PC-9 (cell line): ENCODE measurements around the gene TCEA3. TPM values are rescaled to one million over a fixed set of nuclear protein-coding genes. Genes with fewer than 3 reads are reported as not detected.

Experiments
- BruUV-seq: library from RNA; stranded (reverse); fragments of 400-500 nt; replicated peaks from 2 replicates; lab custom pipeline; 2021; lab: Mats Ljungman, UMichigan
- CTCF ChIA-PET: fragments of 300-600 bp; sonication (Branson Sonifier 250); formaldehyde crosslinking; loops from one replicate; lab custom pipeline; 2022; ENCODE audit warnings: antibody characterized with exemption; lab: Charles Lee
- POLR2A ChIA-PET: fragments of 300-600 bp; sonication (Branson Sonifier 250); formaldehyde crosslinking; loops from one replicate; lab custom pipeline; 2022; ENCODE audit warnings: antibody characterized with exemption; ENCODE audit not compliant: unreplicated experiment; lab: Charles Lee
- DNase-seq, 2 experiments: peaks; one replicate each; pipeline versions ENCODE4 v3.0.0 to v3.0.0-alpha.2; 2015 to 2022; ENCODE audit warnings: mixed read lengths in 1 of 2
- H2AFZ ChIP-seq: fragments of 200-600 bp; sonication (generic); 2 replicates; pipeline ENCODE4 v1.8.1; 2017; ENCODE audit warnings: antibody characterized with exemption
- H3F3A ChIP-seq: fragments of 200-600 bp; sonication (generic); 2 replicates; pipeline ENCODE4 v1.8.1; 2017; ENCODE audit warnings: antibody characterized with exemption, mild to moderate bottlenecking, low read depth; ENCODE audit not compliant: insufficient read depth
- H3K27ac ChIP-seq: fragments of 200-600 bp; sonication (generic); 2 replicates; pipeline ENCODE4 v1.6.1; 2016; ENCODE audit warnings: mixed run types
- H3K27me3 ChIP-seq: fragments of 200-600 bp; sonication (generic); 2 replicates; pipeline ENCODE4 v1.6.1; 2016; ENCODE audit warnings: low read depth, mixed run types; ENCODE audit not compliant: insufficient read depth
- H3K36me3 ChIP-seq: fragments of 200-600 bp; sonication (generic); 2 replicates; pipeline ENCODE4 v1.6.1; 2016; ENCODE audit warnings: low read depth, mixed run types
- H3K4me1 ChIP-seq: fragments of 200-600 bp; sonication (generic); replicated peaks from 2 replicates; pipeline ENCODE4 v1.6.1; 2016; ENCODE audit warnings: mixed run types; ENCODE audit not compliant: insufficient read depth
- H3K4me2 ChIP-seq: fragments of 200-600 bp; sonication (generic); 2 replicates; pipeline ENCODE4 v1.6.1; 2017; ENCODE audit warnings: mixed run types
- H3K4me3 ChIP-seq: fragments of 200-600 bp; sonication (generic); 2 replicates; pipeline ENCODE4 v1.6.1; 2016; ENCODE audit warnings: mixed run types
- H3K79me2 ChIP-seq: fragments of 200-600 bp; sonication (generic); 2 replicates; pipeline ENCODE4 v1.6.1; 2017; ENCODE audit warnings: low read depth, mixed run types
- H3K9me2 ChIP-seq: fragments of 200-600 bp; sonication (generic); 2 replicates; pipeline ENCODE4 v1.8.1; 2017; ENCODE audit warnings: mild to moderate bottlenecking; ENCODE audit not compliant: insufficient read depth
- H3K9me3 ChIP-seq: fragments of 200-600 bp; sonication (generic); 2 replicates; pipeline ENCODE4 v1.8.1; 2016; ENCODE audit warnings: low read depth; ENCODE audit not compliant: insufficient read depth
- H4K20me1 ChIP-seq: fragments of 200-600 bp; sonication (generic); 2 replicates; pipeline ENCODE4 v1.8.1; 2017; ENCODE audit not compliant: insufficient read depth
- CTCF ChIP-seq: fragments of 200-600 bp; sonication (generic); conservative IDR thresholded peaks from 2 replicates; pipeline ENCODE4 v1.6.1; 2017; ENCODE audit warnings: mixed run types, antibody characterized with exemption, mild to moderate bottlenecking, moderate library complexity
- EZH2 ChIP-seq: fragments of 200-600 bp; sonication (generic); IDR thresholded peaks from 2 replicates; pipeline ENCODE4 v1.8.0; 2017; ENCODE audit warnings: antibody characterized with exemption, low read depth
- intact Hi-C: fragments of 100-400 bp; cut with micrococcal nuclease; formaldehyde crosslinking; loops from one replicate; pipeline ENCODE4 v1.10.0; 2022; ENCODE audit not compliant: unreplicated experiment
- total RNA-seq: library from RNA; stranded (reverse); gene quantifications from 2 replicates; pipeline ENCODE4 v1.2.3, GENCODE V29; 2021

The TCEA3 gene
- total RNA-seq, 1 experiment from 2014 or later, result 2.7 TPM

GRCh38 chr1:23395154-23395724, 29.3 kb downstream of the TCEA3 start:
- H4K20me1 ChIP-seq, result no peaks in the 10 kb centered on the region
- no peak overlapping the region for H3K27ac ChIP-seq
- intact Hi-C loops, result no loop called here
- no peaks in the 10 kb centered on the region for H3K36me3 ChIP-seq
- no peaks in the 10 kb centered on the region for H3F3A ChIP-seq
- BruUV-seq, result no TSS peak
- H3K9me2 ChIP-seq, result no peaks in the 10 kb centered on the region
- TF ChIP-seq EZH2, result no peak
- TF ChIP-seq CTCF, result no peak
- no peaks in the 10 kb centered on the region for H3K27me3 ChIP-seq
- H3K9me3 ChIP-seq, result no peaks in the 10 kb centered on the region
- no peaks in the 10 kb centered on the region for H3K79me2 ChIP-seq
- no peak overlapping the region for H3K4me2 ChIP-seq
- ChIA-PET CTCF (interaction anchor here (0.6 to 0.7 kb wide), 2 partner anchors 30 to 51 kb away, joined by 4 read pairs; no protein-coding TSS in a partner anchor), POLR2A (no interaction called here)
- 0 out of 2 replicates have a peak, but pooled peaks cover 10% of the 10 kb centered on the region for H3K4me1 ChIP-seq
- no peak for DNase-seq
- no peak overlapping the region for H2AFZ ChIP-seq
- H3K4me3 ChIP-seq, result no peak overlapping the region

DNA sequence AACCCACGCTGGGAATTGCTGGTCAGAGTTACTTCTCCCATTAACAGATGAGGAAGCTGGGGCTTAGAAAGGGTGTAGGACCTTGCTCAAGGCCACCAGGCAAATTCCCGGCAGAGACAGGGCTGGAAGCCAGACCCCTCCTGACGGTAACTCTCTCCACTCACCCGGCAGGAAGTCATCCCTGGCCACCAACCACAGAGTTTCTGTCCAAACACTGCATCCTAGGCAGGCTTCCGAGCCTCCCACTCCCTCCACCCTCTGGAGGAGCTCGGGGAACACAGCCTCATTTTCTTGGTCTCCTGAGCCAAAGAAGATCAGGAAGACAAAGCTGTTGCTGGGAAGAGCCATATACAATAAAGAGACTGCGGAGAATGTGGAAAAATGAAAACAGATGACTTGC, 29.9 kb downstream of the TCEA3 start:
- POLR2A ChIA-PET, result interaction anchor here (0.8 kb wide), 1 partner anchor 17 kb away, joined by 3 read pairs; no protein-coding TSS in a partner anchor
- intact Hi-C loops, result no loop called here
- TF ChIP-seq CTCF, result no peak
- no peak for TF ChIP-seq EZH2
- no TSS peak for BruUV-seq
- Histone ChIP-seq H3K36me3 (no peaks in the 10 kb centered on the region), H3K4me3 (no peak overlapping the region), H3K9me3 (no peaks in the 10 kb centered on the region), H3K27ac (no peak overlapping the region), H4K20me1 (no peaks in the 10 kb centered on the region), H3K9me2 (no peaks in the 10 kb centered on the region), H3K4me1 (0 out of 2 replicates have a peak, but pooled peaks cover 10% of the 10 kb centered on the region), H3K27me3 (no peaks in the 10 kb centered on the region), H3K4me2 (no peak overlapping the region), H2AFZ (no peak overlapping the region), H3F3A (no peaks in the 10 kb centered on the region), H3K79me2 (no peaks in the 10 kb centered on the region)
- DNase-seq, result no peak
- CTCF ChIA-PET, result interaction anchor here (0.6 to 1.6 kb wide), 5 partner anchors 9 to 52 kb away, joined by 3 to 5 read pairs (median 4); no protein-coding TSS in a partner anchor

GRCh38 chr1:23394181-23394580, 30.4 kb downstream of the TCEA3 start:
- H3K4me1 ChIP-seq, result 0 out of 2 replicates have a peak, but pooled peaks cover 10% of the 10 kb centered on the region
- DNase-seq, result no peak
- H2AFZ ChIP-seq, result no peak overlapping the region
- CTCF ChIA-PET, result interaction anchor here (0.5 to 1.6 kb wide), 4 partner anchors 9 to 121 kb away, joined by 3 to 6 read pairs (median 4); no protein-coding TSS in a partner anchor
- no peak overlapping the region for H3K4me2 ChIP-seq
- H3F3A ChIP-seq, result no peaks in the 10 kb centered on the region
- H3K36me3 ChIP-seq, result no peaks in the 10 kb centered on the region
- BruUV-seq, result no TSS peak
- no peak for TF ChIP-seq CTCF
- no peak for TF ChIP-seq EZH2
- POLR2A ChIA-PET, result interaction anchor here (0.8 kb wide), 1 partner anchor 17 kb away, joined by 3 read pairs; no protein-coding TSS in a partner anchor
- H3K79me2 ChIP-seq, result no peaks in the 10 kb centered on the region
- H3K9me2 ChIP-seq, result no peaks in the 10 kb centered on the region
- no peak overlapping the region for H3K4me3 ChIP-seq
- no peak overlapping the region for H3K27ac ChIP-seq
- no peaks in the 10 kb centered on the region for H4K20me1 ChIP-seq
- intact Hi-C loops, result no loop called here
- H3K9me3 ChIP-seq, result no peaks in the 10 kb centered on the region
- H3K27me3 ChIP-seq, result no peaks in the 10 kb centered on the region
